RWPE2 (cell line): Measurements from ENCODE around the gene LRBA.
A peak's percentile ranks its signal among the peaks of the same experiment; 100 is the strongest.

Experiments used
- ATAC-seq: fragments of 200-7000 bp; cut with Tn5 transposase; 3 replicates; pipeline ENCODE4 v1.9.1; 2021; ENCODE audit warnings: low read depth
- DNase-seq: peaks from one replicate; pipeline ENCODE4 v3.0.0-alpha.2; 2020; ENCODE audit warnings: low spot score
- H3K27ac ChIP-seq: fragments of 450-650 bp; 2 replicates; pipeline ENCODE4 v1.5.1; 2017; ENCODE audit warnings: mild to moderate bottlenecking; ENCODE audit not compliant: poor library complexity, severe bottlenecking
- H3K27me3 ChIP-seq: fragments of 250-450 bp; sonication (Bioruptor Pico); 2 replicates; pipeline ENCODE4 v1.5.1; 2021; ENCODE audit warnings: mild to moderate bottlenecking, moderate library complexity; ENCODE audit not compliant: insufficient read depth, poor library complexity, severe bottlenecking
- H3K36me3 ChIP-seq: fragments of 250-450 bp; sonication (Bioruptor Pico); 2 replicates; pipeline ENCODE4 v1.5.1; 2020; ENCODE audit warnings: low read depth, mild to moderate bottlenecking, moderate library complexity
- H3K4me1 ChIP-seq: fragments of 250-450 bp; sonication (Bioruptor Pico); 2 replicates; pipeline ENCODE4 v1.5.1; 2021; ENCODE audit warnings: mild to moderate bottlenecking, moderate library complexity; ENCODE audit not compliant: insufficient read depth, poor library complexity, severe bottlenecking
- H3K4me3 ChIP-seq: fragments of 250-450 bp; sonication (Bioruptor Pico); 2 replicates; pipeline ENCODE4 v1.5.1; 2021; ENCODE audit warnings: mild to moderate bottlenecking, moderate library complexity; ENCODE audit not compliant: severe bottlenecking
- H3K9me3 ChIP-seq: fragments of 250-450 bp; sonication (Bioruptor Pico); 2 replicates; pipeline ENCODE4 v1.5.1; 2021; ENCODE audit warnings: mild to moderate bottlenecking, moderate library complexity; ENCODE audit not compliant: severe bottlenecking
- CTCF ChIP-seq: fragments of 450-650 bp; IDR thresholded peaks from one replicate; pipeline ENCODE4 v1.5.1; 2017; ENCODE audit warnings: mild to moderate bottlenecking, moderate library complexity; ENCODE audit not compliant: poor library complexity, severe bottlenecking

Gene LRBA

GRCh38 chr4:150308824-150309472 is 706.1 kb downstream of the LRBA start:
- no peak overlapping the region for H3K4me3 ChIP-seq
- TF ChIP-seq CTCF, result no peak
- no peaks in the 10 kb centered on the region for H3K27me3 ChIP-seq
- 0 out of 2 replicates have a peak, but pooled peaks cover 5% of the 10 kb centered on the region for H3K36me3 ChIP-seq
- H3K4me1 ChIP-seq, result peaks cover 37% of the 10 kb centered on the region
- H3K9me3 ChIP-seq, result no peaks in the 10 kb centered on the region
- peak overlapping the region; percentile 79 for H3K27ac ChIP-seq
- DNase-seq (peak; percentile 65), ATAC-seq (peak; percentile 86)

- ATAC-seq, result no peak
- Histone ChIP-seq H3K27me3 (no peaks in the 10 kb centered on the region), H3K4me1 (peaks cover 51% of the 10 kb centered on the region), H3K4me3 (no peak overlapping the region), H3K9me3 (no peaks in the 10 kb centered on the region), H3K36me3 (0 out of 2 replicates have a peak, but pooled peaks cover 5% of the 10 kb centered on the region), H3K27ac (peak overlapping the region; percentile 79)
- no peak for DNase-seq
- no peak for TF ChIP-seq CTCF
Observed at GRCh38 chr4:150306719-150307118, 708.4 kb downstream of the LRBA start.

GRCh38 chr4:150305995-150306394 is 709.1 kb downstream of the LRBA start:
- no peaks in the 10 kb centered on the region for H3K27me3 ChIP-seq
- no peaks in the 10 kb centered on the region for H3K9me3 ChIP-seq
- no peak for TF ChIP-seq CTCF
- peaks cover 51% of the 10 kb centered on the region for H3K4me1 ChIP-seq
- H3K27ac ChIP-seq, result peak overlapping the region; percentile 79
- H3K4me3 ChIP-seq, result no peak overlapping the region
- DNase-seq, result no peak
- ATAC-seq, result peak; percentile 67
- 0 out of 2 replicates have a peak, but pooled peaks cover 5% of the 10 kb centered on the region for H3K36me3 ChIP-seq

GRCh38 chr4:150302553-150302952 is 712.5 kb downstream of the LRBA start:
- H3K4me1 ChIP-seq, result peaks cover 28% of the 10 kb centered on the region
- H3K4me3 ChIP-seq, result no peak overlapping the region
- DNase-seq (peak; percentile 65), ATAC-seq (peak; percentile 89)
- peak overlapping the region; percentile 46 for H3K27ac ChIP-seq
- H3K27me3 ChIP-seq, result no peaks in the 10 kb centered on the region
- no peaks in the 10 kb centered on the region for H3K9me3 ChIP-seq
- TF ChIP-seq CTCF, result no peak
- no peaks in the 10 kb centered on the region for H3K36me3 ChIP-seq

- DNase-seq, result no peak
- no peak for TF ChIP-seq CTCF
Observed at GRCh38 chr4:150299816-150300215, 715.3 kb downstream of the LRBA start.

More at GRCh38 chr4:150299816-150300215, 715.3 kb downstream of the LRBA start:
- Histone ChIP-seq H3K36me3 (no peaks in the 10 kb centered on the region), H3K27ac (no peak overlapping the region), H3K4me3 (no peak overlapping the region), H3K4me1 (peaks cover 14% of the 10 kb centered on the region), H3K27me3 (no peaks in the 10 kb centered on the region), H3K9me3 (no peaks in the 10 kb centered on the region)
- ATAC-seq, result no peak
